Right lung (tissue), 5 donors: ENCODE measurements around the gene CST11. TPM values are rescaled to one million over a fixed set of nuclear protein-coding genes. Genes with fewer than 3 reads are reported as not detected.

Source experiments
- DNase-seq, 2 donors: peaks; one replicate each; pipeline ENCODE4 v3.0.0-alpha.2; 2013
- polyA plus RNA-seq, 5 donors: library from polyadenylated mRNA; unstranded; fragments of 120-200 nt; gene quantifications; one replicate each; pipeline versions ENCODE4 v1.2.1 to v1.2.3, GENCODE V29; 2013; ENCODE audit warnings: inconsistent platforms in 1 of 5, low replicate concordance in 1 of 5; ENCODE audit not compliant: insufficient read length in 5 of 5, insufficient read depth in 1 of 5

Gene CST11
- polyA plus RNA-seq, 5 donors: not detected

GRCh38 chr20:23454816-23455215, 2.1 kb upstream of the CST11 start:
- DNase-seq: no peak

- no peak for DNase-seq
These were observed 1.2 kb upstream of the CST11 start for GRCh38 chr20:23453549-23454543.

- no peak for DNase-seq
These were observed 654 bp downstream of the CST11 start for GRCh38 chr20:23451956-23452487.

GRCh38 chr20:23450877-23451276, 1.8 kb downstream of the CST11 start:
- DNase-seq: no peak

GRCh38 chr20:23449421-23449820, 3.3 kb downstream of the CST11 start:
- DNase-seq: no peak

GRCh38 chr20:23448167-23448566, 4.5 kb downstream of the CST11 start:
- DNase-seq: no peak

- DNase-seq: no peak
These were observed 6.2 kb downstream of the CST11 start for GRCh38 chr20:23446505-23446904.

GRCh38 chr20:23445596-23446217, 7.0 kb downstream of the CST11 start:
- DNase-seq: no peak

GRCh38 chr20:23444859-23445258, 7.8 kb downstream of the CST11 start:
- DNase-seq: no peak

GRCh38 chr20:23442436-23442835, 10.2 kb downstream of the CST11 start:
- no peak for DNase-seq

- peak in 1 of 2 donors; percentile 55 for DNase-seq
These were observed 10.8 kb downstream of the CST11 start for GRCh38 chr20:23441850-23442313.

- DNase-seq: no peak
These were observed 12.7 kb downstream of the CST11 start for GRCh38 chr20:23440004-23440403.

GRCh38 chr20:23438661-23439060, 14.0 kb downstream of the CST11 start:
- DNase-seq: no peak

GRCh38 chr20:23437126-23437899, 15.4 kb downstream of the CST11 start:
- DNase-seq: no peak

GRCh38 chr20:23436681-23437080, 16.0 kb downstream of the CST11 start:
- no peak for DNase-seq

GRCh38 chr20:23435626-23436539, 16.8 kb downstream of the CST11 start:
- no peak for DNase-seq

- no peak for DNase-seq
These were observed 18.0 kb downstream of the CST11 start for GRCh38 chr20:23434521-23435313.

- no peak for DNase-seq
These were observed 19.0 kb downstream of the CST11 start for GRCh38 chr20:23433628-23434027.

- DNase-seq: no peak
These were observed 27.5 kb downstream of the CST11 start for GRCh38 chr20:23425129-23425528.
